GM19239 (cell line): ENCODE data around the gene GNL2.
A peak's percentile ranks its signal among the peaks of the same experiment; 100 is the strongest.
"Not testable (repeated sequence)": the region's sequence is repeated elsewhere in the genome, so short reads cannot be mapped to it uniquely, and the experiment has no call there.

Experiments used
- DNase-seq: peaks from one replicate; pipeline ENCODE4 v3.0.0; 2011; ENCODE audit warnings: low spot score; ENCODE audit not compliant: insufficient read length
- FAIRE-seq: peaks from 2 replicates; lab custom pipeline; 2011; peaks lifted over from hg19 to GRCh38; lab: Jason Lieb, UNC

GNL2 gene

DNA sequence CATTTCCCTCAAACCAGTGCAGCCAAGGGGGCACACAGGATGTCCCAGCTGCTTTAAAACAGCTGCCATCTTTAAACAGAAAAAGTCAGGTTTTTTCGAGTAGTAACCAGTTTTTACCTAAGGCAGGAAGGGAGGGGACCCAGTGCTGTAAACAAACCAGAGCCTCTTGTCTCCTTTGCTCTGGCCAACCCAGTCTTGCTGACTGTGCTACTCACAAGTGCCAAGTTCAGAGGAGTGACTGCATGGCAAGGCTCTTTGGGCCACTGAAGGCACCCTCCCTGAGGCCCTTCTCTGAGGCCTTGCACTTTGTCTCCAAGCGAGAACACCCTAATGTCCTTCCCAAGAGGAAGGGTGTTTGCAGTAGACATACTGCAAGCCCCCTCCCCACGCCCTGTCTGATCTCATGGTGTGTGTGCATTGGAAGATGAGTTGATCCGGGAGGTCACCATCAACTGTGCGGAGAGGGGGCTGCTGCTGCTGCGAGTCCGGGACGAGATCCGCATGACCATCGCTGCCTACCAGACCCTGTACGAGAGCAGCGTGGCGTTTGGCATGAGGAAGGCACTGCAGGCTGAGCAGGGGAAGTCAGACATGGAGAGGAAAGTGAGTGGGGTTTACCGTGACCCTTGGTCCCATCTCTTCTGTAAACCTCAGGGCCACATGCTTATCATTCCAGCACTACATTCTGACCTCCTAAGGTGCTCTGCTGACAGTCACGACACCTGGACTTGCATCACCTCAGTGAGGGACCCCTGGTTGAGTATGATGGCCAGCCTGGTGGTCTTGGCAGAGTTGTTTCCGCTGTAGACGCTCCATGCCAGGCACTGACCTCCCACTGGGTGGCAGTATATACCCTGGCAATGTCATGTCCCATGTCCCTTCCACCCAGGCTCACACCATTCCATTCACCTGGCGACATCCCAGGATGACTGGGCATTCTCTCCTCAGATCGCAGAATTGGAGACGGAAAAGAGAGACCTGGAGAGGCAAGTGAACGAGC, 34.3 kb downstream of the GNL2 start:
- peak; percentile 75 for FAIRE-seq
- peak; percentile 21 for DNase-seq

DNA sequence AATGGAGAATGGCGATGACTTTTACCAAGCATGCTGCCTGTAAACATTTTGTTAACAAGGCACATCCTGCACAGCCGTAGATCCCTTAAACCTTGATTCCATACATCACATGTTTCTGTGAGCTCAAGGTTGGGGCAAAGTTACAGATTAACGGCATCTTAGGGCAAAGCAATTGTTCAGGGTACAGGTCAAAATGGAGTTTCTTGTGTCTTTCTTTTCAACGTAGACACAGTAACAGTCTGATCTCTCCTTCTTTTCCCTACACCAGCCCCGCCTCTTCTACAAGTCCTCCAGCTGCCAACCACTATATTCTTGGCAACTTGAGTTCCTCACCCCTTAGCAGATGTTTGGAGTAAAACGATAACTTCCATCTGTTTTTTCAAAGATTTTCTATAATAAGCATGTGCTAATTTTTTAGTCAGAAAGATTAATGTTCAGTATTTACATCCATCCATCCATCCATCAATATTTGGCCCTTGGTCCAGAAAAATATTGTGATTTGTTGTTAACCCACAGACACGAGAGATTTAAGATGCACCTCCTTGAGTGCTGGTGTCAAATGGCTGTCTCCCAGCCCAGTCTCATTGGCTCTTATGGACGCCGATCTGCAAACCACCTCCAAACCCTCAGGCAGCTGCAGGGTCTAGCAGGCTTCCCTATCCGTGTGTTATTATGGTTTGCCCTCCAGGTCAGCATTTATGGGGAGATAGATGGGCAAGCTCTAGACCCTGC, 35.2 kb downstream of the GNL2 start:
- no peak for FAIRE-seq
- DNase-seq, result no peak

DNA sequence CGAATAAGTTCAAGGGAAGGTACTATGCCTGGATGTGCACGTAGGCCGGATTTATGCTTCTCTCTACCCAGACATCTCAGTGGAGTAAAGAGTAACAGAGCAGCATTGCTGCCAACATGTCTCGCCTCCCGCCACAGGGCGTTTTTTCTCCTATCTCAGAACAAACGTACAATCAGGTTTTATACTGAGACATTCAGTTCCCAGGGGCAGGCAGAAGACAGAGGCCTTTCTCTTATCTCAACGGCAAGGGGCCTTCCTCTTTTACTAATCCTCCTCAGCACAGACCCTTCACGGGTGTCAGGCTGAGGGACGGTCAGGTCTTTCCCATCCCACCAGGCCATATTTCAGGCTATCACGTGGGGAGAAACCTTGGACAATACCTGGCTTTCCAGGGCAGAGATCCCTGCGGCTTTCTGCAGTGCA, 35.8 kb downstream of the GNL2 start:
- FAIRE-seq, DNase-seq: not testable (repeated sequence)

DNA sequence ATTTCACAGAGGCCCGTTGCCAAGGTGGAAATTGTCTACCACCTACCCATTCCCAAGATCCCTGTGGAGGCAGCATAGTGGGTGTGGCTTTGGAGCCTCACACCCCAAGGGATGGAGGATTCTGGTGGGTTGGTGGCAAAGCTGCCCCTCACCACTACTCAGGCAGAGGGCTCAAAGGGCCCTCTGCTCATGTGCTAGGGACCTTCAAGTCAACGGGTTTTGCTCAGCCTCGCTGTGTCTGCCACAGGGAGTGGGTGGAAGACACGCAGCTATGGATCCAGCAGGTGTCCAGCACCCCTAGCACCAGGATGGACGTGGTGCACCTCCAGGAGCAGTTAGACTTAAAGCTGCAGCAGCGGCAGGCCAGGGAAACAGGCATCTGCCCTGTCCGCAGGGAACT, 36.7 kb downstream of the GNL2 start:
- no peak for FAIRE-seq
- DNase-seq, result no peak

DNA sequence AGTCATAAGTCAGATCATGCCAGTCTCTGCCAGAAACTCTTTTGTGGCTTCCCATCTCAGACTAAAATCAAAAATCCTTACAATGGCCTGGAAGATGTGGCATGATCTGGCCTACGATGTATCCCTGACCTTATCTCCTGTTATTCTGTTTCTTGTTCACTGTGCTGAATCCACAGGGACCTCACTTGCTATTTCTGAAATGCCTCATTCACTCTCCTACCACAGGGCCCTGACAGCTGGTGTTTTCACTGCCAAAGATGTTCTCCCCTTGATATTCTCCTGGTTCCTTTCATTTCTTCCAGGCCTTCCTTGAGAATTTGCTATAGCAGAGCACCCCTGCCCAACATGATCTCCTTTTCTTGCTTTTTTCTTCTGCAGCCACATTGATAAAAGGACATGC, 37.3 kb downstream of the GNL2 start:
- no peak for FAIRE-seq
- DNase-seq, result no peak

DNA sequence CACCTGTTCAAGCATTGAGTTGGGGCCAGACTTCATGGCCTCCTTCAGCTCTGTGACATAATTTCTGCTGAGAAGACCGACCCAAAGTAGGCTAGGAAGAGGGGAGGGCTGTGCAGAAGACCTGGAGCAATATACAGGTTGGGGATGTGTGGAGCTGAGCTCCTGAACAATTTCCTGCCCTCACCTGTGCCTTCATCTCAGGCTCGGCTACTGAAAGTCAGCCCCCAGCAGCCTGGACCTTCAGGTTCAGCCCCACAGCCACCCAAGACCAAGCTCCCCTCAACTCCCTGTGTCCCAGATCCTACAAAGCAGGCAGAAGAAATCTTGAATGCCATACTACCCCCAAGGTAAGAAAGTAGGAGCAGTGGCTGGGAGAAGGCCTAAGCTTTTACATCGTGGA, 38.3 kb downstream of the GNL2 start:
- no peak for FAIRE-seq
- DNase-seq, result no peak

DNA sequence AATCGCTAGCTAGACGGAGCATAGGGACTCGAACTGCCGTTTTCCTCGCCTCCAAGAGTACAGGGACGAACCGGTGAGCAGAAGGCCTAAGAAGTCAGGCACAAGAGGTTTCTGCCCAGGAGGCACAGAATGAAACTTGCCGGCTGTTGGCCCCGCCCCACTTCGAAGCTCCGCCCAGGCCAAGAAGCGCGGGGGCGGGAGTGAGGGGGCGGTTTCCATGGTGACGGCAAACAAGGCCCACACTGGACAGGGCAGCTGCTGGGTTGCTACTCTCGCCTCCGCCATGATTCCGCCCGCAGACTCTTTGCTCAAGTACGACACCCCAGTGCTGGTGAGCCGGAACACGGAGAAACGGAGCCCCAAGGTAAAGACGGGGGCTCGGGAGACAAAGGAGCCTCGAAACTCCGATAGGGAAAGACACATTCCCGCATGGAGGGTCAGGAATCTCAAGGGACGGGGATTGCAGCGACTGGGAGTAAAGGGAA, 39.0 kb downstream of the GNL2 start, which contains the start of gene DNALI1:
Gene DNALI1, plus strand, starts transcription at position 229 of the 485 bp plus-strand sequence. Its CDS starts 55 bp downstream, at position 284.
- FAIRE-seq (no peak), DNase-seq (peak; percentile 19)

DNA sequence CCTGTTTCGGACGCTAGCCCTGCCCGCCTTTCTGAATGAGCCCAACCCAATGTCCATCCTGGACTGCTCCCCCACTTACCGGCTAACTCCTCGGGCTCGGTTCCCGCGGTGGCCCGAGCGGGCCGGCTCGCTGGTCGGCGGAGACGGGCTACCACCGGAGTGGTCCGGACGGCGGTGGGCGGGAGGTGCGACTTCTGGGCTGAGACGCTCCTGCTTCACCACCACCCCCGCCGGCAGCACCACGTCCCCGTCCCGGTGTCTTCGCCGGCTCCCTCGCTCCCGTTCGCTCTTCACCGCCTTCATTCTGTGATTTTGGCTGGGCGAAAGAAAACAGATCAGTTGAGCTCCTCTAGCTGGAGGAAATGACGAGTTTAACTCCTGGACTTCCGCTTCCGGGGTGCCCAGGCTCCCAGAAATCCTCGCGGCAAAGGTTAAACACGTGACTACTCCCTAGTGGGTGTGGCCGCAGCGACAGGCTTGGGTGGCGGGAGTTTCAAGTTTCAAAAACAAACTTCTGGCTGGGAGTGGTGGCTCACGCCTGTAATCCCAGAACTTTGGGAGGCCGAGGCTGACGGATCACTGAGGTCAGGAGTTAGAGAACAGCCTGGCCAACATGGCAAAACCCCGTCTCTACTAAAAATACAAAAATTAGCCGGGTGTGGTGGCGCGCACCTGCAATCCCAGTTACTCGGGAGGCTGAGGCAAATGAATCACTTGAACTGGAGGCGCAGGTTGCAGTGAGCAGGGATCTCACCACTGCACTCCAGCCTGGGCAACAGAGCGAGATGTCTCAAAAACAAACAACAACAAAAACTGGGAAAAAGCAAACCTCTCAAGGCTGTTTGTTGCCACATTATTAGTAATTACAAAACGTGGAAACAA, 41.6 kb downstream of the GNL2 start, which contains the start of gene SNIP1:
Gene SNIP1, minus strand, starts transcription at position 367 of the 882 bp plus-strand sequence. Its CDS starts 64 bp downstream, at position 303.
- DNase-seq (peak; percentile 96), FAIRE-seq (peak; percentile 96)

DNA sequence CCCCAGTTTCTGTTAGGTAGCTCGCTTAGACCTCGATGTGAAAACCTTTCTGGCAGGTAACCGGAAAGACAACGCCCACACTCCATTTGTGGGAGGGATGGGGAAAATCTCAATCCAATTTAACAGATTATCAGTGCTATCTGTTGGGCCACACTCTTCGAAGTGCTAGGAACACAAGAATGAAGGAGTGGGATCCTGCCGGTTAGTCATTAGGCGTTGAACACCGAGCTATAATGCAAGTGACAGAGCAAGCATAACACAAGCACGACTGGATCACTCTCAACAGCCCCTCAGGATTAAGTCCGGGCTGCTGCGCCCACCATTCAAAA, 42.2 kb downstream of the GNL2 start:
- peak; percentile 8 for FAIRE-seq
- DNase-seq, result no peak

DNA sequence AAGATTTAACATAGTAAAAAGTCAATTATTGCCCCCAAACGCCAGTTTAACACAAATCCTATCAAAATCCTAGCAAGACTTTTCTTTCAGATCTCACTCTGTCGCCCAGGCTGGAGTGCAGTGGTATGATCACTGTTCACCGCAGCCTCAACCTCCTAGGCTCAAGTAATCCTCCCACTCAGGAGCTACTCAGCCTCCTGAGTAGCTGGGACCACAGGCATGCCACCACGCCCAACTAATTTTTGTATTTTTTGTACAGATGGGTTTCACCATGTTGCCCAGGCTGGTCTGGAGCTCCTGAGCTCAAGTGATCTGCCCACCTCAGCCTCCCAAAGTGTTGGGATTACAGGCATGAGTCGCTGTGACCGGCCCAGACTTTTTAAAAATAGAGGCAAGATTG, 46.4 kb downstream of the GNL2 start:
- FAIRE-seq (no peak), DNase-seq (no peak)

DNA sequence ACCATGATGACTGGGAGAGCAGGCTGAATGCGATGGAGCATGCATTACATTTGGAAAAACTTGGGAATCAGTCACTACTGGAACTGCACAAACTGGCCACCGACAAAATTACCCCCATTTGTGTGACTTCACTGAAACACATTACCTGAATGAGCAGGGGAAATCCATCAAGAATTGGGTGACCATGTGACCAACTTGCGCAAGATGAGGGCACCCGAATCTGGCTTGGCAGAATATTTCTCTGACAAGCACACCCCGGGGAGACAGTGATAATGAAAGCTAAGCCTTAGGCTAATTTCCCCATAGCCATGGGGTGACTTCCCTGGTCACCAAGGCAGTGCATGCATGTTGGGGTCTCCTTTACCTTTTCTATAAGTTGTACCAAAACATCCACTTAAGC, 50.7 kb downstream of the GNL2 start:
- DNase-seq, result no peak
- FAIRE-seq, result no peak

DNA sequence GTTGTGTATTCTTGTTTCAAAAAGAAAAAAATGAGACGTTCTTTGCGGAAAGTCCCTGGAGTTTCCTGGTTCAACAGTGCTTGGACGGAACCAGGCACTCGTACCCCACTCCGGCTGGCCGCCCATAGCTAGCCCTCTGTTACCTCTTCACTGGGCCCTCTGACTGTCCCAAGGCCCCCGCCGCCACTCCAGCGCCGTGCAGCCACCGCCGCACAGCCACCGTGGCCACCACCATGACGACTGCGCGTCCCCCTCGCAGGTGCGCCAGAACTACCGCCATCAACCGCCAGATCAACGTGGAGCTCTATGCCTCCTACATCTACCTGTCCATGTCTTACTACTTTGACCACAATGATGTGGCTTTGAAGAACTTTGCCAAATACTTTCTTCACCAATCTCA, 51.2 kb downstream of the GNL2 start:
- no peak for FAIRE-seq

DNA sequence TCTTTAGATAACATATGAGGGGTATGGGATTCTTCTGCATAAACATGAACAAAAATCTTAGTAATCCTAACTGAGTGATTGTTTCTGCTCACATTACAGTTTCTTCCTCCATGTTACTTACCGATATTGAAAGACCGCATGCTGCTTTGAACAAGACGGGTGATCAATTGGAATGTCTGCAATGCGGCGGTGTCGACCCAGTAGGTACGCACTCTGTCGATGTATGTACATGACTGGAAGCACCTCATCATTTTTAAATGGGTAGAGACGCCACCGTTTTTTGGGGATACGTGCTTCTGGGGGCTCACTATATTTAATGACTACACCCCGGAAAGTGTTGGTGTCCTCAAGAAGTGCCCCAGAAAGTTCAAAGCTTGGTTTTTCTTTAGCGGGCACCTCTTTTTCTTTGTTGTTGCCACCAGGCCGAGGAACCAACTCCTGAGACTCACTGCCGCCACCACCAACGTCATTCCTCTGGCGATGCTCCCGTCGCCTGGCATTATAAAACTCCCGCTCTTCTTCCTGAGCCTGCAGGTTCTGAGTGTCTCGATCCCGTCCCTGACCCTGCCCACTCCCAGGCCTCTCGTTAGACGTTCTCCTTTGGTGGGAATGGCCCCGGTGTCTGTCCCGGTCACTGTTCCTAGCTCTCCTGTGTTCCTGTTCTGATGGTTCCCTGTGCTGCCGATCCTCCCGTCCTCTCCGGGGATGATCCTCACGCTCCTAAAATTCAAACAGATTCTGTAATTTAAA, 55.5 kb downstream of the GNL2 start:
- DNase-seq, result no peak
- no peak for FAIRE-seq

More for the DNA sequence above, 51.2 kb downstream of the GNL2 start:
- no peak for DNase-seq

DNA sequence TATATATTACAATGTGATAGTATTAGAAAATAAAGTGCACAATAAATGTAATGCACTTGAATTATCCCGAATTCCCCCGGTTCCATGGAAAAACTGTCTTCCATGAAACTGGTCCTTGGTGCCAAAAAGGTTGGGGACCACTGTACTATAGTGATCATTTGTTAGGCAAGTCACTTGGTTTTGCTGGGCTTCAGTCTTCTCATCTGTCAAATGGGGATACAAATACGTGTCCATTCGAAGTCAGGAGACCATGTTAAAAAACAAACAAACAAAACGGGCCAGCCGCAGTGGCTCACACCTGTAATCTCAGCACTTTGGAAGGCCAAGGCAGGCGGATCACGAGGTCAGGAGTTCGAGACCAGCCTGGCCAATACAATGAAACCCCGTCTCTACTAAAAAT, 56.6 kb downstream of the GNL2 start:
- DNase-seq, FAIRE-seq: not testable (repeated sequence)

DNA sequence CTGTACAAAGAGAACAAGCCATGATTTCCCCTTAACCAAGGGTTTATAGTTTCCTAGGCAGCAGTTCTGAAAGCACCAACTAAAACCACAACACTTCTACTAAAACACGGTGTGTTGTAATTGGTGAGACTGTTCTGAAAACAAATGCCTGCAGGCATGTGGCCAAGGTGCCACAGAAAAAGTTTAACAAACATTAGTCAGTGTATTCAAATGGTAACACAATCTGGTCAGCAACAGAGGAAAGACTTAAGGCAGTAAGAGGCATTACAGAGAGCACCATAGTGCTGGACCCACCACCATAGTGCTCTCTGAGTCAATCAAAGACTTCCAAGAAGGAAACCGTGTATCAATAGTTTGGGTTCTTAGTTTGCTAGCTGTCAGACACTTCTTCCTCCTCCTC, 58.4 kb downstream of the GNL2 start:
- FAIRE-seq, result no peak

DNA sequence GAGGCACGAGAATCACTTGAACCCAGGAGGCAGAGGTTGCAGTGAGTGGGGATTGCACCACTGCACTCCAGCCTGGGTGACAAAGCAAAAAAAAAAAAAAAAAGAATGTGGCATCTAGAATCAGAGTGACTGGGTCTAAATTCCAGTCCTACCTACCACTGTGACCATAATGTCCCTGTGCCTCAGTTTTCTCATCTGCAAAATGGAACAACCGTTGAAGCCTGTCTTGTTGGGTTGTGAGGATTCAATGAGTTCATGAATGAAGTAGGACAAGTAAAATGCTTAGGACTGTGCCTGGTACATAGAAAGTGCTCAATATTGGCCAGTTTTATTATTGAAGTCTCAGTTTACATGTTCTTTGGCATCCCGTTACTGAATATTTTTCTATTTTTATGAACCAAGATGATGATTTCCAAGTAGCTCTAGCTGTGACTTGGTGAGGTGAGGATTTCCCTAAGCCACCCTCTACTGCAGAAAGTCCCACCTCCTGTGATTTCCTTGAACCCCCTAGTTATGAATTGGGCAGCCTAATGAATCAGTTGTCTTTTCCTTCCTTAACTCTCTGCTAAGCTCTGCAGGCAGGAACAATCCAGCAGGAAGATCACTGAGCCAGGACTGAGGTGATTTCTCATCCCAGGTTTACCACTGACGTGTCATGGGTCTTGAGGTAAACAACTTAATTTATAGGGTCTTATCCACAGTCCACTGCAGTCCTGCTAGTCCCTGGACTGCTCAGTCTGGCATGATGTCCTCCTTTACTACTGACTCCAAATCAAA, 62.2 kb downstream of the GNL2 start:
- FAIRE-seq, result no peak
- DNase-seq, result no peak

More for the DNA sequence above, 58.4 kb downstream of the GNL2 start:
- no peak for DNase-seq

DNA sequence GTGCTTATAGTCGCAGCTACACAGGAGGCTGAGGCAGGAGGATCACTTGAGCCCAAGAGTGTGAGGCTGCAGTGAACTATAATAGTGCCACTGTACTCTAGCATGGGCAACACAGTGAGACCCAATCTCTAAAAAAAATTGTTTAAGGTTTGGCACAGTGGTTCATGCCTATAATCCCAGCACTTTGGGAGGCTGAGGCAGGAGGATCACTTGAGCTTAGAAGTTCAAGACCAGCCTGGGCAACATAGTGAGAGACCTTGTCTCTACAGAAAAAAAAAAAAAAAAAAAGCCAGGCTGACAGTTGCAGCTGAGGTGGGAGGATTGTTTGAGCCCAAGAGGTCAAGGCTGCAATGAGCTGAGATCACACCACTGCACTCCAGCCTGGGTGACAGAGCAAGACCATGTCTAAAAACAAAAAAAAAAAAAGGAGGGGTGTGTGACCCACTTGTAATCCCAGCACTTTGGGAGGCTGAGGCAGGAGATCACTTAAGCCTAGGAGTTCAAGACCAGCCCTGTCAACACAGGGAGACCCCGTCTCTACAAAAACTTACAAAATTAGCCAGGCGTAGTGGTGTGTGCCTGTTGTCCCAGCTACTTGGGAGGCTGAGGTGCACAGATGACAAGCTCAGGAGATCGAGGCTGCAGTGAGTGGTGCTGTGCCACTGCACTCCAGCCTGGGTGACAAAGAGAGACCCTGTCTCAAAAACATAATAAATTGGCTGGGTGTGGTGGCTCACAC, 63.1 kb downstream of the GNL2 start:
- not testable (repeated sequence) for DNase-seq, FAIRE-seq

DNA sequence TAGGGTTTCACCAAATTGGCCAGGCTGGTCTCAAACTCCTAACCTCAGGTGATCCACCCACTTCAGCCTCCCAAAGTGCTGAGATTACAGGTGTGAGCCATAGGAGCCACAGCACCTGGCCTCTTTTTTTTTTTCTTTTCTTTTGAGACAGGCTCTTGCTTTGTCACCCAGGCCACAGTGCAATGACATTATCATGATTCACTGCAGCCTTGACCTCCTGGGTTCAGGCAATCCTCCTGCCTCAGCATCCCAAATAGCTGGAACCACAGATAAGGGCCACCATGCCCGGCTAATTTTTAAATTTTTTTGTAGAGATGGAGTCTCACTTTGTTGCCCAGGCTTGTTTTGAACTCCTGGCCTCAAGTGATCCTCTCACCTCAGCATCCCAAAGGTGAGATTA, 65.8 kb downstream of the GNL2 start:
- FAIRE-seq, DNase-seq: not testable (repeated sequence)
